KG1 (cell line): ENCODE results near the gene UGT1A9.

ENCODE experiments used
- DNase-seq: peaks from one replicate; lab custom pipeline; 2025; lab: John Stamatoyannopoulos, UW

The UGT1A9 gene

DNA sequence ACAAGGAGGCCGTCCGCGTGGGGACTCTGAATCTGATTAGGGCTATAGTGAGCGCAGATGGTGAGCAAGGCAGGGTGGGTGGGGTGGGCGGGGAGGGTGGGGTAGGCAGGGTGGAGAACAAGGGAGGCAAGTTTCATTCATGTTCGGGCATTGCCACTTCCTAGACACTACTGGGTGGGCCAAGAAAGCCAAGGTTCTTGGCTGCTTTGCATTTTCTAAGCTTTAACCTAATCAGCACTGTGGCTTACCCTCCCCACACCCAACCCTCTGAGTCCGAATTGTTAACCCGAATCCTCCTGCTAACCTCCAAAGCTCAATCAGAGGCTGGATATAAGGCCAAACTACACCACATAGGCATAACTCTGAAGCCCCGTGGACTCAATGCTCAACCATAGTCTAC lies 124.6 kb downstream of the UGT1A9 start:
- no peak for DNase-seq

DNA sequence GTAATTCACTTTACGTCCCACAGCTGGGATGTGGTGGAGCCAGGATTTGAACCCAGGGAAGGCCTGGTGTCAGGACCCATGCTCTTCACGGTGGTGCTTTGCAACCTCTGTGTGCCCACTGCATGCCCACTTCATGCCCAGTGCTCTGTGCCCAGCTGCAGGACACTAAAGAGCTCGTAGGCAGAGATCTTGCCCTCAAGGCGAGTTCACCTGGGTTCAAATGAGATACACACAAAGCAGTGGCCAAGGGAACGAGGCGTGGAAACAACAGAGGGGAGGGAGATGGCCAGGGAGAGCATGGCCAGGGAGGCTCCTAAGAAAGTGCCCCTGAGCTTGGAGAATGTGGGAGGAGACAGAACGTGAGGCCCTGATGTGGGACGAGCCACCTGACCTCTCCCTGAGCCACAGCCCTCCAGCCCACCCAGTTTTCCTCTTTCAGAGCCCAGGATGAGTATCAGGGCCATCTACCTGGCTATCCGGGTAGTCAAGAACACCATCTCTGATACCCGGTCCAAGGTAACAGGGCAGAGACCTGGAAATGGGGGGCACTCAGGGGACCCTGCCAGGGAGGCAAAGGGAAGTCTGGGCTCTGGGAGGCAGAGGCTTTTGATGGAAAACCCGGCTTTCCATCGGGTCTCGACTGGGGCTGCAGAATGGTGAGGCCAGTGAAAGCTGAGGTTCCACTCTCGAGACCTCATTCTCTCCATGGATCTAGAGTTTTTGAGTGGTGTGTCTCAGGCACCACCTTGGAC lies 126.8 kb downstream of the UGT1A9 start:
- no peak for DNase-seq

DNA sequence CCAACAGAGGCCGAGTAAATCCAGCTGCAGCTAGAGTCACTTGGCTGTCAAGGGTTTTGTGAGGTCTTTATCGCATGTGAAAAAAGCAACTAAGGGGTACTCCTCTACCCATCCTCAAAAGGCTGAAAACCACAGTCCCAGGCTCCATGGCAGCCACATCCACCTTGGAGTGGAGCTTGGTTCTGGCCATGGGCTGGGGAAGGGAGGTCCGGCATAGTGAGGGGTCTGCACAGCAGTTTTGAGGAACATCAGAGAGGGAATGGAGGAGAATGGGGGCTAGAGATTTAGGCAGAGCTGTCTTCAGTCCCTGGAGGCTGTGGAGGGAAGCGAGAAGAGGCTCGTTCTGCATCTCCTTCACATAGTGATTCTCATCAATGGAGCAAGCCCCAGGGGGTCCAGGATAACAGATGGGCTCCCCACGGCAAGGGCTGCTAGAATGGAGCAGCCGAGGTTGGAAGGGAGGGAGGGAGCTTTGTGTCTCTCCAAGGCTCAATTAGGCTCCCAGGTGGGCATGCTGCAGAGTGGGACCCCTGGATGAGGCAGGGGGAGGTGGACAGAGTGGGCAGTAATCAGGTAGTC lies 127.5 kb downstream of the UGT1A9 start:
- DNase-seq = no peak

DNA sequence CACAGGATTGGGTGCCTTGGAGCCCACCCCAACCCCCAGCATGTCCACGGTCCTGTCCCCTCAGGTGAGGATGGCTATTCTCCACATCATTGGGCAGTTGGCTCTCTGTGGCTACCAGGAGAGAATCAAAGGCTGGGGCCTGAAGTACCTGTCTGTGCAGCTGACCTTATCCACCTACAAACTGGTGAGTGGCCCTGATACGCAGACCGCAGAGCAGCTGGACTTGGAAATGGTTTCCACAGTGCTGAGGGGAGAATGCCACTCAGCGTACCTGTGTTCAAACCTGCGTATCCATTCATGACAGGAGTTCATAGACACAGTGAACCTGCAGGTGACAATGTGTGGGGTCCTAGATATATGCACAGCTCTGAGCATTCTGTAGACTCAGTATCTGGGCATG lies 128.0 kb downstream of the UGT1A9 start:
- no peak for DNase-seq

DNA sequence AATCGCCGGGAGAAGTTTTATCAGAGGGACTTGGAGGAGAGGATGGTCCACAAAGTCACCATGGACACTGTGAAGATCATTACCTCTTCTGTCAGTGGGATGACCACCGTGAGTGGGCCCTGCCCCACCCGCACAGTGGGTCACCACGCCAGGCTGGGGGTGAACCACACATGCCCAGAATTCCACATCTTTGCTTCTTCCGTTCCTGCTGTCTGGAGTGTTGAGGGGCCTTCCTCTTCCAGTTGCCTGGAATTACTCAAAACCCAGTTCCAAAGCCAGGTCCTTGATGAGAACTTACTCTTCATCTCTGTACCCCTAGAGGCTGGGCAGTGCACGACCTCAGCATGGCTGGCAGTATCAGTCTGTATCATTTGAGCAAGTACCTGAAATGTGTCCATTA lies 128.5 kb downstream of the UGT1A9 start:
- DNase-seq = no peak

DNA sequence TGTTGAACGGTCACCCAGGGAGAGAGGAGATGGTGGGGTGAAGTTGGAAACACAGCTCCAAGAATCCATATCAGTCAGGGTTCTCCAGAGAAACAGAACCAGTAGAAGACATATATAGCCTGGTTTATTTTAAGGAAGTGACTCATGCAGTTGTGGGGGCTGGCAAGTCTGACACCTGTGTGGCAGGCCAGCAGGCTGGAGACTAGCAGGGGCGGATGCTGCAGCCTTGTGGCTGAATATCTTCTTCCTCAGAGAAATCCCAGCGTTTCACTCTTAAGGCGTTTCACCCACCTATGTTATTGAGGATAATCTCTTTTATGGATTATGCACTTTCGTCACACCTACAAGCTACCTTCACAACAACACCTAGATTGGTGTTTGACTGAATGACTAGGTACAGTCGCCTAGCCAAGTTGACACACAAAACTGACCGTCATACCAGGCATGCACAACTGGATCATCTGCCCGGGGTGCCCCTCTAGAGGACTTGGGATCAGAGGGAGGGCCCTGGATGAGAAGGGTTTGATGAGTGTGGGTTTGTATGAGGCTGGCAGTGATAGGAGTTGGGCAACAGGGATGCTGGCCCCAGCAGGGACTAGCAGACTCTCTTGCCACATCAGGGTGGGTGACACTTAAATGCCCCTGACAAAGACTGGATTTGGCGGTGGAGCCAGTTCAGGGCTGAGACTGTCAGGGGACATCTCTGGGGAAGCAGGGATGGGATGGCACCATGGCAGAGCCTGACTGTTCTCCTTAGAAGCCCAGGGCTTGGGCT lies 129.8 kb downstream of the UGT1A9 start:
- DNase-seq = no peak

DNA sequence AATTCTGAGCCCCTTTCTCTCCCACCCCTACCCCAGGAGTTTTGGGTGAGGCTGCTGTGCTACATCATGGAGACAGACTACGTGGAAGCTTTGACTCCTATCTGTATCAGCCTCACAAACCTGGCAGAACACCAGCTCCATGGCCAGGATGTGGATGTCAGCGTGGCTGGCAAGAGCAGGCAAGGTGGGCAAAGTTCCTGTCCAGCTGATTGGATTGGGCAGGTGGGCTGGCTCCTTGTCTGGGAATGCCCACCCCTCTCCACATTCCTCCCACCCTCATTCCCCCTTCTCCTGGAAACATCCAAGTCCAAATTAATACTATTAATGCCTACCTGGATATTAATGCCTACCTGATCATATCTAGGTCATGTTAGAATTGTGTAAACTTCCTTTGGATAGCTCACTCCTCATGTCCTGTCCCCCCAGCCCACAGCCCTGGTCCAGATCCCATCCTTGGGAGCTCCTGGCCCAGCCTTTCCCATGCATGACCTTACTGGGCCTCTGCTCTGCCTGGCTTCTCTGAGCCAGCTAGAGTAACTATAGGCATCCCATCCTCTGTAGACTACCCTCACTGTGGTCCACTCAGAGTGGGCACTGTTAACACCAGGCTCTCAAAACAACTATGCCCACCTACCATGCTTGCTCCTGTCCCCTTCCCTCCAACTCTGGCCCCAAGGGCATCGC lies 130.6 kb downstream of the UGT1A9 start:
- no peak for DNase-seq

DNA sequence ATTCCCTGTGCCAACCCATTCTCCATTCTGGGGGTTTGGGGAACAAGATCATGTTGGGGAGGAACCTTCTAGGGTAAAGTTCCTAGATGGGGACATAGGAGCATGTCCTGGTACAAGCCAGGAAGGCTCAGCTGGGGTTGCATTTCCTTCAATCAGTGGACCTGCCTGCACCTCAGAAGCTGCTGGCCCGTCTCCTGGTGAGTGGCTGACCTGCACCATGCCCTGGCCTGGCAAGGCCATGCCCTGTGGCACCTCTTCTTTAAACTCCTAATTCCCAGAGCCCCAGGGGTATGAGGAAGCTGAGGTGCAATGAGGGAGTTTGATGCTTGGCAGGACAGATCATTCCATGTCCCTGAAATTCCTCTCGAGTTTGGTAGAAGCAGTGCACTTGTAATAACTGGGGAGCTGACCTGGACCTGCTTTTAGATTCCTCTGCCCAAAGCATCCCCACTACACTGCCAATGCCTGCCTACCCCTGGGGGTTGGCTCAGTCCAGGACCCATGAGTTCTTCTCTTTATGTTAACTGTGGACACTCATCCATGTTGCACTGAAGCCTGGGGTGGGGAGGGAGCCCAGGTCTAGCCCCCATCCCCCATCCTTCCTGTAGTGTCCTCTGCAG lies 131.7 kb downstream of the UGT1A9 start:
- DNase-seq = no peak

DNA sequence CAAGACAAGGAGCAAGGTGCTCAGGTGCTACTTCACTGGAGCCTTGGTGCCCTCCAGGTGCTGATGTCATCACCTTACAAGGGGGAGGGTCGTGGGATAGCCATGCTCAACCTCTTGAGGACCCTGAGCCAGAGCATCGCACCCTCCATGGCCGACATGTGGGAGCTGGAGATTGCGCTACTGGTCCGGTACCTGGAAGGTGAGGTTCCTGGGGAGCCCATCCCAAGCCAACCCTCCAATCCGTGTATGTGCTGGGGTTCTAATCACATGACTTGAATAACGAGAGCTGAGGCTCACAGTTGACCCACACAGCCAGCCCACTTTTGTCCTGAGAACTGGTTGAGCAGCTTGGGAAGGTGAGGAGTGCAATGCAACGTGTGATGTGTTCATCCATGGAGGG lies 132.3 kb downstream of the UGT1A9 start:
- DNase-seq = no peak

DNA sequence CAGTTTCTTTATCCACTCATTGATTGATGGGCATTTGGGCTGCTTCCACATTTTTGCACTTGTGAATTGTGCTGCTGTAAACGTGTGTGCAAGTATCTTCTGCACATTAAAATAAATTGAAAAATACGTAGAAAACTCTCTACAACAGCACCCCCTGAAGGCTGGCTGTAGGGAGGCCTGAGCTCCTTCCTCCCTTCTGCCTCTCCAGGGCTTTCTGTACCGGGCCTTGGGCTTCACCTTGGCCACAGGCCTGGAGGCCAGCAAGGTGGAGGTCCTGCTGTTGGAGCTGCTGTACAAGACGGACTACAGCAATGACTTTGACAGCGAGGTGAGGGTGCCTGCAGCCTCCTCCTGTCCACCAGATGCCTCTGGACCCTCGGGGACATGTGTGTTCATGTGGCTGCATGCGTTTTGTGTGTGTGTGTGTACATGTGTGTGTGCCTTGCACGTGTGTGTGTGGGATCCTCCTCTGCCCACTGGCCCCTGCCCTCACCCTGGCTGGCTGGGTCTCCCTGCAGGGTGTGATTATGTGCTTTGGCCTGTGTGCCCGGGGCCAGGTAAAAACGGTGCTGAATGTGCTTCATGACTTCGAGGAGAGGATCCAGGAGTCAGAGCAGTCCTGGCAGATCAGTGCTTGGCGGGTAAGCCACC lies 135.6 kb downstream of the UGT1A9 start:
- DNase-seq = no peak

DNA sequence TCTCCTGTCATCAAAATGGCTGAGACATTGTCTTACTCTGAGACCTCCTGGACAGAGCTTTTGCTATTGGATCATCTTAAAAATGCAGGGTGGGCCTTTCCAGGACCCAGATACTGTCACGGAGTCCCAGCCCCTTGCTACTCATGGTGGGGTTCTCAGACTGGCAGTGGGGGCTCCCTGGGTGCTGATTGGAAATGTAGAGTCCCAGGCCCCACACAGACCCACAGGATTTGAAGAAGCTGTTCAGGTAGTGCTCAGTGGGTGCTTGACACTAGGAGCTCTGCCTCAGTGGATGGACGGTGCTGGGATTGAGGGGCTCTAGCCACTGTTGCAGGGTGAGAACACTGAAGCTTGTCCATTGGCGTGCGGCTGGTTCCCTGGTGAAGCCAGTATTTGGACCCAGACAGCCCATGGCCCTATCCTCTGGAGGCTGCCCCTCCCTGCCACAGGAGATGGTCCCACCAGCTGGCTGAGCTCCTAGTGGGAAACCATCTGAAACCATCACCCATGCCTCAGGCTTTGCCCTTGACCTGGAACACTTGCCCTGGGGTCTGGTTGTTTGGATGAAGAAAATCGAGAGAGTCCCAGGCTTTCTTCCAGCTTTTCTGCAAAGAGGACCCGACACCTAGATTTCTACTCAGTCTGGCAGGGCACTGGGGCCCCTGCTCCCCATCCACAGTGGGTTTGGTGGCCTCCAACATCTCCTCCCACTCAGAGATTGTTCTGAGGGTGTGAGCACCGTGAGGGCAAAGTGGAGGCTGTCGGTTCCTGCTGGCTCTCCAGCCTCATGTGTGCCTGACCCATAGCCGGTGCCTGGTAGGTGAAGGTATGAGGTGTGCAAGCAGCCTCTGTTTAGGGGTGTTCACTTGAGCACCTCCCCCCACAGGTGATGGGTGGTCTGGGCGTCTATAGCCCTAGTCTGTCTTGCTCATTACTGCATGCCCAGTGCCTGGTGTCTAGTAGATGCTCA lies 136.6 kb downstream of the UGT1A9 start:
- no peak for DNase-seq

DNA sequence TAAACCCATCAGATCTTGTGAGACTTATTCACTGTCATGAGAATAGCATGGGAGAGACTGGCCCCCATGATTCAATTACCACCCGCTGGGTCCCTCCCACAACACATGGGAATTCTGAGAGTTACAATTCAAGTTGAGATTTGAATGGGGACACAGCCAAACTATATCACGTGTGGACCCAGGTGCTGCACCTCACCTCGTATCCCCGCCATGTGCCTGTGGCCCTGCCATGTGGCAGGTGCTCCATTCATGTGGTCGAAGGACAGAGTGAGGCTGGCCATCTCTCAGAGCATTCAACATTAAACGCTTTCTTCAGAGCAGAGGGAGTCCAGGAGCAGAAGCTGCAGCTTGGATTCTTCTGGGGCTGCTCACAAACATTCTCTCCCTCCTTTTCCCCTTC lies 138.7 kb downstream of the UGT1A9 start:
- no peak for DNase-seq

DNA sequence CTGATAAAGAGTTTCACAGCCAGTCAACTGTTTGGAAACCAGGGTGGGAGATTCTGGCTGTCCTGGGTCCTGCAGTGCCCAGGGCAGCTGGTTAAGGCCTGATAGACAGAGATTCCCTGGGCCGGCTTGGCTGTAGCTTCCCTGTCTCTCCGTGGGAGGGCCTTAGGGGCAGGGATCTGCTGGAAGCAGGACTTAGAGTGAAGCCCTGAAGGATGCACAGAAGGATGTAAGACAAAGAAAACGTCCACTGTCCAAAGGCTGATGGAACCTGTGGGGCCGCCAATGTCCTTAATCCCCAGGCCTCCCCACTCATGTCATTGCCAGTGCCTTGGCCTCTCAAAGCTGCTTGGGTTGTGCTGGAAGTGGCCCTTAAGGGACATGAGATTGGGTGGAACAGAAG lies 139.4 kb downstream of the UGT1A9 start:
- DNase-seq = no peak

DNA sequence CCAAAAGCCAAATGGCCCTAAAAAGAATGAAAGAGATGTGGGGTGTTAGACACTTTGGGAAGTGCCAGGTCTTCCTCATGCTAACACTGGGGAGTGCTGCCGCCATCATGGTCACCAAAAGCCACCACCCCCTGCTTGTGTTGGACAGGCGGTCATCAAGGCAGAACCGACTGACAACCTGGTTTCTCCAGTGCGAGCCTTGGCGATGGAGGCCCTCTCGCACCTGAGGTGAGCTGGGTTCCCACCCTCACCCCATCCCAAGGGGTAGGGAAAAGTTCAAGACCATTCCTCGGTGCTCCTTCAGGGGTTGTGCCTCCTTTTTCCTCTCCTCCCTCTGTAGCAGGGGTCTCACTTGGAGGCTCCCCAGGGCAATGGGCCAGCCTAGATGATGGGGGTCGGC lies 140.0 kb downstream of the UGT1A9 start:
- DNase-seq = no peak

DNA sequence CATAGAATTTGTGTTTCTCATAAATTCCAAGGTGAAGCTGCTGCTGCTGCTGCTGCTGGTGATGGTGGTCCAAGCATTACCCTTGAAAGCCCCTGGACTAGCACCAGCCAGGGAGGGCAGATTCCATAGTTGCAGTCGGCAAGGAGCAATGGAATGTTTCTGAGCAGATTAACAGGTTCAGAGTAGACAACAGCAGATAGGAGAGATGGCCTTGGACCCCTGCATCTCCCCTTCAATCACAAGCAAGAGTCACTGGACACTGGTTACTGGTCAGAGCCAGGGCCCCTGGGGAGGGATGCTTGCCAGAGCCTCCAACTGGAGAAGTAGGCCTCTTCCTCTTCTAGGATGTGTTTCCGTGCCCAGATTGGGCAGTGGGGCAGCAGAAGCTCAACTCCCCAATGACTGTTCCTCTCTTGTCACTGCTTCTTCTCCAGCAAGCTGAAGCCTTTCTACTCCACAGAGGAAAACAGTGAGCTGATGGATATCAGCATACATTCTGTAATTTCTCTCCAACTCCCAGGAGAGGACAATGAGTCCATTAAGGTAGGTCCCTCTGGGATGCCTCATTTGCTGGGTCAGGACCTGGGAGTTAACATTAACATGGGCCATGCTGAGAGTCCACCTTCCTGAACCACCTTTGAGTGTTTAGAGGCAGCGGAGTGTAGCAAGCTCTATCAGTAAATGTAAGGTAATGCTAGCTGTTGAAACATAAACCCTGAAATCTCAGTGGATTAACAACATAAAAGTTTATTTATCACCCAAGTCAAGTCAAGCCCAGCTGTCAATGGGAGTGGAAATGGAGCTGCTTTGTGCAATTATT lies 141.7 kb downstream of the UGT1A9 start:
- DNase-seq = no peak

DNA sequence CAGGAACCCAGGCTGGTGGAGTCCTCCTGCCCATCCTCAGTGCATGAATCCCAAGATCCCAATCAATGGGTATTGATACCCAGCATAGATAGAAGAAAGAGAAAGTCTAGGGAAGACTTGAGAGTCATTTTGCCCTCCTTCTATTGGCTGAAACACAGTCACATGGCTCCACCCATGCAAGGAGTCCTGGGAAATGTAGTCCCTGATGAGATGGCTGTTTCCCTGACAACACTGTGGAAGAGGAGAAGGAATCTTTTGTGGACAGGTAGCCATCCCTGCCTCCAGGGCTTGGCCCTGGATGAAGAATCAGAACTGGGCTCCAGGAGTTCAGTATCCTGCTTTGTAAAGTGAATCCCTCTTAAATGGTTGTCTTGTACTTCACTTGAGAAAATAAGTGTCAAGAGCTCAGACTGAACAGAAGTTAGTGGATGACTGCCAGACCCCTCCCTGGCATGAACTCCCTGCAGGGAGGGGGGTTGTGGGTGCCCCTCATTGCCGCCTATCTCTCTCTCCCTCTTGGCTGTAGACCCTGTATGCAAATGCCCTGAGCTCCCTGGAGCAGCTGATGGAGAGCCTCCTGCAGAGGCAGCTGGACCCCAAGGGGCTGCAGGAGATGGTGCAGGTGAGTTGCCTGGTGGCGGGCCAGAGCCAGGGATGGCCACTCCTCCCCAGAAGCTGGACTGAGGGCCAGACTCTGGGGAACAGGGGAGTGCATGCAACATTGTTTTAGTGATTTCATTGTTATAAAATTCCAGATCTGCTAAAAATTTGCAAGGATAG lies 142.5 kb downstream of the UGT1A9 start:
- no peak for DNase-seq

DNA sequence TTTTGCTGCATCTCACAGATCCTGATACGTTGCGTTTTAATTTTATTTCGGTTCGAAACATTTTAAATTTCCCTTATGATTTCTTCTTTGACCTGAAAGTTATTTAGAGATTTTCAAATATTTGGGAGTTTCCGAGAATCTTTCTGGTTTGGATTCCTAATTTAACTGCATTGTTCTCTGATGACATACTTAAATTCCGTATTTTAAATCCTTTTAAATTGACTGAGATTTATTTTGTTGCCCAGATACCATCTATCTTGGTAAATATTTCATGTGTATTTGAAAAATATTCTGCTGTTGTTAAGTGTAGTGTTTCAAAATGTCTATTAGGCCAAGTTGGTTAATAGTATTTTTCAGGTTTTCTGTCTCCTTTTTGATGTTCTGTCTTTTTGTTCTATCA lies 144.2 kb downstream of the UGT1A9 start:
- DNase-seq = no peak

DNA sequence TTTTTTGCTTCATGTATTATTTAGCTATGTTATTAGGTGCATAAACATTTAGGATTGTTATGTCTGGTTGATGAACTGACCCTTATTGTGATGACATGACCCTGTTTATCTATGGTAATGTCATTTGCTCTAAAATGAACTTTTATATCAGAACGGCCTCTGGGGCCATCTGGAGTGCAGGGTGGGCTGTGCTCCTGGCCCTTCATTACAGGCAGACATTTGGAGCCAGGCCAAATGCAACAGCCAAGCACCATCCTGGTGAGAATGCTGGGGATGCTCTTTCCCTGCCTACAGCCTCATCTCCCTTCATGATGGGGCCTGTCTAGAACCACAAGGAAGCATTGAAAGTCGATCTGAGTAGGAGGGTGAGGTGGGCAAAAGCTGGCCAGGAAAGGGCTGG lies 144.6 kb downstream of the UGT1A9 start:
- no peak for DNase-seq

DNA sequence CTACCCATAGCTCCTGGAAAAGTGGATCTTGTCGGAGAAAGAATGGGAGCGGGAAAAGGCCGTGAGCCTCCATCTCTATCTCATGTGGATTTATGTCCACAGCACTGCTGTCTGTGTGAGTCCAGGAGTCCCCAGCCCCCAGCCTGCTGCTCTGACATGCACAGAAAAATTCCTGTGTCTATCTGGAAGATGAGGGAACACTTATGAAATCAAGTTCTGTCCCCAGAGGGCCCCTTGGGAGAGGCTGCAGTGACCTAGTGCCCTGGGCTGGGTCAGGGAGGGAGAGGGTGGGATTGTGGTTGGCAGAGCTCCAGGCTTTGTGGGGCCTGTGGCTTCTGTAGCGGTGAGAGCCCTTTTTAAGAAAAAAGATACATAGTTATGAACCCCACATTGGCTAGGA lies 145.1 kb downstream of the UGT1A9 start:
- DNase-seq = no peak
